ENCODE results near the gene KCNN3. TPM values are rescaled to one million over a fixed set of nuclear protein-coding genes. Genes with fewer than 3 reads are reported as not detected.

The KCNN3 gene
- total RNA-seq, 2 experiments from 2014 or later: 0.25 to 0.26 TPM

- CTCF ChIA-PET: interaction anchor here (1.4 kb wide), 1 partner anchor 16 kb away, joined by 3 read pairs; no protein-coding TSS in a partner anchor
- H3K9me3 Mint-ChIP-seq: no peaks in the 10 kb centered on the region
- no peaks in the 10 kb centered on the region for H3K36me3 Mint-ChIP-seq (ENCODE audit: low read depth)
- H3K27me3 Mint-ChIP-seq (ENCODE audit: low read depth): no peaks in the 10 kb centered on the region
- peaks cover 15% of the 10 kb centered on the region for H3K4me1 Mint-ChIP-seq (ENCODE audit: low read depth)
- H3K4me3 Mint-ChIP-seq: no peak overlapping the region
- intact Hi-C loops (cut with micrococcal nuclease): no loop called here
- no peak overlapping the region for H3K27ac Mint-ChIP-seq
- DNase-seq: peak; percentile 54
Measured at GRCh38 chr1:154765970-154766369, 104.1 kb downstream of the KCNN3 start.

GRCh38 chr1:154764773-154765172 lies 105.3 kb downstream of the KCNN3 start:
- DNase-seq: no peak
- CTCF ChIA-PET: no interaction called here
- peaks cover 17% of the 10 kb centered on the region for H3K4me1 Mint-ChIP-seq (ENCODE audit: low read depth)
- H3K36me3 Mint-ChIP-seq (ENCODE audit: low read depth): no peaks in the 10 kb centered on the region
- H3K4me3 Mint-ChIP-seq: no peak overlapping the region
- no peak overlapping the region for H3K27ac Mint-ChIP-seq
- no peaks in the 10 kb centered on the region for H3K27me3 Mint-ChIP-seq (ENCODE audit: low read depth)
- no peaks in the 10 kb centered on the region for H3K9me3 Mint-ChIP-seq
- intact Hi-C loops (cut with micrococcal nuclease): no loop called here

GRCh38 chr1:154764181-154764580 lies 105.9 kb downstream of the KCNN3 start:
- H3K4me3 Mint-ChIP-seq: no peak overlapping the region
- CTCF ChIA-PET: no interaction called here
- no peaks in the 10 kb centered on the region for H3K9me3 Mint-ChIP-seq
- no peaks in the 10 kb centered on the region for H3K36me3 Mint-ChIP-seq (ENCODE audit: low read depth)
- H3K4me1 Mint-ChIP-seq (ENCODE audit: low read depth): peaks cover 21% of the 10 kb centered on the region
- DNase-seq: no peak
- intact Hi-C loops (cut with micrococcal nuclease): no loop called here
- H3K27ac Mint-ChIP-seq: no peak overlapping the region
- no peaks in the 10 kb centered on the region for H3K27me3 Mint-ChIP-seq (ENCODE audit: low read depth)

- peaks cover 56% of the 10 kb centered on the region for H3K4me1 Mint-ChIP-seq (ENCODE audit: low read depth)
- DNase-seq: peak; percentile 85
- H3K9me3 Mint-ChIP-seq: no peaks in the 10 kb centered on the region
- no peaks in the 10 kb centered on the region for H3K27me3 Mint-ChIP-seq (ENCODE audit: low read depth)
- CTCF ChIA-PET: interaction anchor here (0.8 to 5.4 kb wide), 24 partner anchors 9 to 201 kb away, joined by 3 to 56 read pairs (median 5); no protein-coding TSS in a partner anchor
- intact Hi-C loops (cut with micrococcal nuclease): no loop called here
- no peaks in the 10 kb centered on the region for H3K36me3 Mint-ChIP-seq (ENCODE audit: low read depth)
- peak overlapping the region; percentile 75 for H3K4me3 Mint-ChIP-seq
- H3K27ac Mint-ChIP-seq: peak overlapping the region; percentile 99
Measured at GRCh38 chr1:154760469-154760933, 109.6 kb downstream of the KCNN3 start.

- no peak for DNase-seq
- Mint-ChIP-seq H3K4me1 (ENCODE audit: low read depth) (peaks cover 62% of the 10 kb centered on the region), H3K27me3 (ENCODE audit: low read depth) (no peaks in the 10 kb centered on the region), H3K36me3 (ENCODE audit: low read depth) (no peaks in the 10 kb centered on the region), H3K27ac (peak overlapping the region; percentile 99), H3K9me3 (no peaks in the 10 kb centered on the region), H3K4me3 (peak overlapping the region; percentile 75)
- CTCF ChIA-PET: interaction anchor here (0.7 to 5.4 kb wide), 21 partner anchors 9 to 200 kb away, joined by 3 to 56 read pairs (median 5); partner anchors contain the start of gene PMVK
- intact Hi-C loops (cut with micrococcal nuclease): loop anchor here (1.0 to 10.0 kb wide), 8 partner anchors 8 to 352 kb away; partner anchors contain the start of genes IL6R and ZBTB7B
Measured at GRCh38 chr1:154759793-154760192, 110.3 kb downstream of the KCNN3 start.

GRCh38 chr1:154759196-154759595 lies 110.9 kb downstream of the KCNN3 start:
- DNase-seq: peak; percentile 92
- intact Hi-C loops (cut with micrococcal nuclease): loop anchor here (1.0 to 10.0 kb wide), 8 partner anchors 8 to 352 kb away; partner anchors contain the start of genes IL6R and ZBTB7B
- no peaks in the 10 kb centered on the region for H3K27me3 Mint-ChIP-seq (ENCODE audit: low read depth)
- peak overlapping the region; percentile 99 for H3K27ac Mint-ChIP-seq
- peak overlapping the region; percentile 75 for H3K4me3 Mint-ChIP-seq
- H3K36me3 Mint-ChIP-seq (ENCODE audit: low read depth): no peaks in the 10 kb centered on the region
- CTCF ChIA-PET: interaction anchor here (0.6 to 5.4 kb wide), 9 partner anchors 10 to 199 kb away, joined by 3 to 56 read pairs (median 4); partner anchors contain the start of gene PMVK
- peaks cover 68% of the 10 kb centered on the region for H3K4me1 Mint-ChIP-seq (ENCODE audit: low read depth)
- H3K9me3 Mint-ChIP-seq: no peaks in the 10 kb centered on the region

GRCh38 chr1:154758346-154758745 lies 111.7 kb downstream of the KCNN3 start:
- H3K4me1 Mint-ChIP-seq (ENCODE audit: low read depth): peaks cover 71% of the 10 kb centered on the region
- H3K9me3 Mint-ChIP-seq: no peaks in the 10 kb centered on the region
- H3K27me3 Mint-ChIP-seq (ENCODE audit: low read depth): no peaks in the 10 kb centered on the region
- intact Hi-C loops (cut with micrococcal nuclease): loop anchor here (2.0 to 10.0 kb wide), 4 partner anchors 14 to 351 kb away; partner anchors contain the start of genes IL6R and ZBTB7B
- no peak overlapping the region for H3K4me3 Mint-ChIP-seq
- H3K36me3 Mint-ChIP-seq (ENCODE audit: low read depth): no peaks in the 10 kb centered on the region
- CTCF ChIA-PET: interaction anchor here (1.0 to 5.4 kb wide), 2 partner anchors 9 to 33 kb away, joined by 3 to 56 read pairs; no protein-coding TSS in a partner anchor
- H3K27ac Mint-ChIP-seq: peak overlapping the region; percentile 99
- no peak for DNase-seq

GRCh38 chr1:154756793-154757548 lies 113.1 kb downstream of the KCNN3 start:
- Mint-ChIP-seq H3K4me1 (ENCODE audit: low read depth) (peaks cover 74% of the 10 kb centered on the region), H3K27me3 (ENCODE audit: low read depth) (no peaks in the 10 kb centered on the region)

GRCh38 chr1:154755858-154756730 lies 114.0 kb downstream of the KCNN3 start:
- H3K36me3 Mint-ChIP-seq (ENCODE audit: low read depth): no peaks in the 10 kb centered on the region

More at GRCh38 chr1:154756793-154757548, 113.1 kb downstream of the KCNN3 start:
- intact Hi-C loops (cut with micrococcal nuclease): loop anchor here (5.0 to 10.0 kb wide), 3 partner anchors 245 to 350 kb away; partner anchors contain the start of genes IL6R and ZBTB7B
- Mint-ChIP-seq H3K27ac (peak overlapping the region; percentile 99), H3K4me3 (no peak overlapping the region), H3K36me3 (ENCODE audit: low read depth) (no peaks in the 10 kb centered on the region), H3K9me3 (no peaks in the 10 kb centered on the region)
- CTCF ChIA-PET: interaction anchor here (0.6 to 1.4 kb wide), 6 partner anchors 9 to 177 kb away, joined by 3 to 5 read pairs (median 3); no protein-coding TSS in a partner anchor
- DNase-seq: peak; percentile 5

GRCh38 chr1:154753426-154753825 lies 116.7 kb downstream of the KCNN3 start:
- no peaks in the 10 kb centered on the region for H3K36me3 Mint-ChIP-seq (ENCODE audit: low read depth)
- H3K9me3 Mint-ChIP-seq: no peaks in the 10 kb centered on the region
- intact Hi-C loops (cut with micrococcal nuclease): loop anchor here (10.0 kb wide), 1 partner anchor 259 kb away; no protein-coding TSS in a partner anchor
- CTCF ChIA-PET: interaction anchor here (4.6 kb wide), 1 partner anchor 83 kb away, joined by 33 read pairs; no protein-coding TSS in a partner anchor
- no peaks in the 10 kb centered on the region for H3K27me3 Mint-ChIP-seq (ENCODE audit: low read depth)
- H3K4me1 Mint-ChIP-seq (ENCODE audit: low read depth): peaks cover 90% of the 10 kb centered on the region
- DNase-seq: peak; percentile 2
- H3K27ac Mint-ChIP-seq: peak overlapping the region; percentile 94
- no peak overlapping the region for H3K4me3 Mint-ChIP-seq

More at GRCh38 chr1:154755858-154756730, 114.0 kb downstream of the KCNN3 start:
- DNase-seq: peak; percentile 82
- Mint-ChIP-seq H3K4me1 (ENCODE audit: low read depth) (peaks cover 79% of the 10 kb centered on the region), H3K27me3 (ENCODE audit: low read depth) (no peaks in the 10 kb centered on the region), H3K9me3 (no peaks in the 10 kb centered on the region), H3K27ac (peak overlapping the region; percentile 99), H3K4me3 (peak overlapping the region; percentile 25)
- CTCF ChIA-PET: interaction anchor here (0.6 to 1.4 kb wide), 4 partner anchors 8 to 178 kb away, joined by 3 to 5 read pairs (median 3); no protein-coding TSS in a partner anchor
- intact Hi-C loops (cut with micrococcal nuclease): loop anchor here (5.0 to 10.0 kb wide), 3 partner anchors 246 to 349 kb away; partner anchors contain the start of genes IL6R and ZBTB7B

GRCh38 chr1:154752273-154753030 lies 117.6 kb downstream of the KCNN3 start:
- H3K4me1 Mint-ChIP-seq (ENCODE audit: low read depth): peaks cover 89% of the 10 kb centered on the region
- peak; percentile 37 for DNase-seq
- H3K27ac Mint-ChIP-seq: peak overlapping the region; percentile 94
- intact Hi-C loops (cut with micrococcal nuclease): loop anchor here (10.0 kb wide), 1 partner anchor 258 kb away; no protein-coding TSS in a partner anchor
- no peaks in the 10 kb centered on the region for H3K36me3 Mint-ChIP-seq (ENCODE audit: low read depth)
- no peaks in the 10 kb centered on the region for H3K9me3 Mint-ChIP-seq
- no peaks in the 10 kb centered on the region for H3K27me3 Mint-ChIP-seq (ENCODE audit: low read depth)
- CTCF ChIA-PET: interaction anchor here (4.6 to 6.1 kb wide), 2 partner anchors 8 to 82 kb away, joined by 33 to 56 read pairs; no protein-coding TSS in a partner anchor
- no peak overlapping the region for H3K4me3 Mint-ChIP-seq

Measured in activated naive CD4-positive, alpha-beta T cell treated with anti-CD3 and anti-CD28 coated beads for 36 hours (primary cell).